RWPE1 (cell line): Measurements from ENCODE around the gene ERBB4.
"Not testable (repeated sequence)": the region's sequence is repeated elsewhere in the genome, so short reads cannot be mapped to it uniquely, and the experiment has no call there.

Experiments used
- CTCF ChIA-PET: fragments of 350-600 bp; sonication (Branson Sonifier 250); formaldehyde crosslinking; extraction: SDS; loops from one replicate; lab custom pipeline; 2021; lab: Yijun Ruan, JAX
- POLR2A ChIA-PET: fragments of 400-600 bp; formaldehyde crosslinking; extraction: SDS; loops from one replicate; lab custom pipeline; 2020; ENCODE audit warnings: antibody characterized with exemption; ENCODE audit not compliant: low non-redundant PET; lab: Yijun Ruan, JAX
- DNase-seq: peaks from one replicate; pipeline ENCODE4 v3.0.0; 2012; ENCODE audit warnings: low spot score
- H3K27ac ChIP-seq: fragments of 450-650 bp; 2 replicates; pipeline ENCODE4 v1.5.1; 2017
- TF ChIP-seq, protein P1 (sequence below): fragments of 450-650 bp; conservative IDR thresholded peaks from 2 replicates; pipeline ENCODE4 v1.5.1; 2017; ENCODE audit warnings: low read depth, mild to moderate bottlenecking

ERBB4 gene

DNA sequence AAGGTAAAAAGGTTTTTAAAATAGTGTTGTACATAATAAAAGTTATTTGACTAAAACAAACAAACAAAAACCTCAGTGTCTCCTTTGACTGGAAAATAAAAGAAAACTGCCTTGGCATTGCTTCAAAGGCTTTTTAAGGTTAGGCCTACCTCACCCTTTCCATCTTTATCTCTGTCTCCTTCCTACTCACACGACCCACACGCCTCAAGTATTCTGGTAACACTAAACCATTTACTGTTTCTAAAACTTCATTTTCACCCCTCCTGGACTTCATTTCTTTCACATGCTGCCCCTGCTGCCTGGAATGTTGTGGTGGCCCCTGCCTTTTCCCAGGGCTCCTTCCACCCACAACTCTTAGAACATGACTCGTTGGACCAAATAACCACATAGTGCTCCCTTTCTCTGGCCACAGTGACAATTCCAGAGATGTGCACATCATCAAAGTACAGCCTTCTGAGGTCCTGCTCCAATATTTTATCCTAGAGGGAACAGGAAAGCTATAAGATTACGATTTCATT, 54.0 kb downstream of the ERBB4 start:
- POLR2A ChIA-PET: no interaction called here
- CTCF ChIA-PET: no interaction called here
- H3K27ac ChIP-seq: no peak overlapping the region
- TF ChIP-seq, protein P1, sequence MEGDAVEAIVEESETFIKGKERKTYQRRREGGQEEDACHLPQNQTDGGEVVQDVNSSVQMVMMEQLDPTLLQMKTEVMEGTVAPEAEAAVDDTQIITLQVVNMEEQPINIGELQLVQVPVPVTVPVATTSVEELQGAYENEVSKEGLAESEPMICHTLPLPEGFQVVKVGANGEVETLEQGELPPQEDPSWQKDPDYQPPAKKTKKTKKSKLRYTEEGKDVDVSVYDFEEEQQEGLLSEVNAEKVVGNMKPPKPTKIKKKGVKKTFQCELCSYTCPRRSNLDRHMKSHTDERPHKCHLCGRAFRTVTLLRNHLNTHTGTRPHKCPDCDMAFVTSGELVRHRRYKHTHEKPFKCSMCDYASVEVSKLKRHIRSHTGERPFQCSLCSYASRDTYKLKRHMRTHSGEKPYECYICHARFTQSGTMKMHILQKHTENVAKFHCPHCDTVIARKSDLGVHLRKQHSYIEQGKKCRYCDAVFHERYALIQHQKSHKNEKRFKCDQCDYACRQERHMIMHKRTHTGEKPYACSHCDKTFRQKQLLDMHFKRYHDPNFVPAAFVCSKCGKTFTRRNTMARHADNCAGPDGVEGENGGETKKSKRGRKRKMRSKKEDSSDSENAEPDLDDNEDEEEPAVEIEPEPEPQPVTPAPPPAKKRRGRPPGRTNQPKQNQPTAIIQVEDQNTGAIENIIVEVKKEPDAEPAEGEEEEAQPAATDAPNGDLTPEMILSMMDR: no peak
- DNase-seq: no peak

DNA sequence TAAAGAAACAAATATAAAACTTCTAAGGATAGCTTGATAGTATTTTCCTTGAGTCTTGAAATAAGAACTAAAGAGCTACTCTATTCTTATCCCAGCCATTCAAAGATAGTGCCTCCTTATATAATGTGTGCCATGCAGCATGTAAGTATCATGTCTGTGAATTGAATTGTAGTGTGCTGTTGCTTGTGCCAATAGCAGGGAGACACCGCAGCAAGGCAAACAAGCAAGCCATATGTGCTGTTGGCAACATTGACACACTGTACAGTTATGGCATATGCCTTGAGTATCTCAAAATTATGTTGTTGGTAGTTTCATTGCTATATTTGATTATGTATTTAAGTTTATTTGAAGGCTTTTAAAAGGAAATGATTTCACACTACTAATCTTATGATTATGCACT, 58.2 kb downstream of the ERBB4 start:
- TF ChIP-seq, protein P1: no peak
- DNase-seq: no peak
- H3K27ac ChIP-seq: no peak overlapping the region
- CTCF ChIA-PET: no interaction called here
- POLR2A ChIA-PET: no interaction called here

DNA sequence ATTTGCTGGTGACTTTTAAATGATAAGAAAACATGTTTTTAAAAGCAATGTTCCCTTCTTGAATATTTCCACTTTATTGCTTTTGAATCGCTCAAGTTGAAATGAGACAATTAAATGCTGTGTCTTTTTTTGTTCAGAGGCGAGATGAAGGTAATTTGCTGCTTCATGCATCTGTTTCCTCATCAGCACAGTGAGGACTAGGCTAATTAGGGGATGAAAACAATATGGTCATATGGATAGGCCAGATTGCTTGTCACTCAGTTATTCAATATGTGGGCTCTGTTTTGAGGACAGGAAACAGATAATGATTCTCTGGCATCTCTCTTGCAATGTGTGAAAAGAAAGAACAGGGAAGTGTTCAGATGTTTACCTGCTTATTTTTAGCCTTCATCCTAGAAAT, 61.0 kb downstream of the ERBB4 start:
- TF ChIP-seq, protein P1: no peak
- CTCF ChIA-PET: interaction anchor here (0.7 kb wide), 1 partner anchor 115 kb away, joined by 3 read pairs; no protein-coding TSS in a partner anchor
- no peak overlapping the region for H3K27ac ChIP-seq
- POLR2A ChIA-PET: no interaction called here
- no peak for DNase-seq

DNA sequence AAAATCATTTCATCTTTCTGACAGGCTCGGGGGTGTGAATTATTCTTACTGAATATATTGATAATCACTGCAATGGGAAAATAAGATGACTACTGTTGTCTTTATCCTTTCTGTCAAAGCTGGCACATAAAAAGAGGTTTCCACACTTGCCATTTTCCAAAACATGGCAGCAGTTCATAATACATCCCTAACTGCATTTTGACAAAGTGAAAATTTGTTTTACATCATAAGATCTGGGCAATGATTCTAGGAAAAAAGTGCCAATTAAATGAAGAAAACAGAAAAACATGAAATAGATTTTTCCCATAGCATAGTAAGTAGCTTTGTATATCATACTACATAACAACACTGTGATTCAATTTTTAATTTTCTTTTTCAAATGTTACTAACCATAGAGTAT, 65.4 kb downstream of the ERBB4 start:
- TF ChIP-seq, protein P1: no peak
- POLR2A ChIA-PET: no interaction called here
- CTCF ChIA-PET: no interaction called here
- no peak for DNase-seq
- no peak overlapping the region for H3K27ac ChIP-seq

DNA sequence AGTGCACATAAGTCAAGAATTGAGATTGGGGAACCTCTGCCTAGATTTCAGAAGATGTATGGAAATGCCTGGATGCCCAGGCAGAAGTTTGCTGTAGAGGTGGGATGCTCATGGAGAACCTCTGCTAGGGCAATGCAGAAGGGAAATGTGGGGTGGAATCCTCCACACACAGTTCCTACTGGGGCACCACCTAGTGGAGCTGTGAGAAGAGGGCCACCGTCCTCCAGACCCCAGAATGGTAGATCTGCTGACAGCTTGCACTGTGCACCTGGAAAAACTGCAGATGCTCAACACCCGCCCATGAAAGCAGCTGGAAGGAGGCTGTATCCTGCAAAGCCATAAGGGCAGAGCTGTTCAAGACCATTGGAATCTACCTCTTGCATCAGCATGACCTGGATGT, 71.1 kb downstream of the ERBB4 start:
- DNase-seq, POLR2A ChIA-PET, H3K27ac ChIP-seq, CTCF ChIA-PET: not testable (repeated sequence)

DNA sequence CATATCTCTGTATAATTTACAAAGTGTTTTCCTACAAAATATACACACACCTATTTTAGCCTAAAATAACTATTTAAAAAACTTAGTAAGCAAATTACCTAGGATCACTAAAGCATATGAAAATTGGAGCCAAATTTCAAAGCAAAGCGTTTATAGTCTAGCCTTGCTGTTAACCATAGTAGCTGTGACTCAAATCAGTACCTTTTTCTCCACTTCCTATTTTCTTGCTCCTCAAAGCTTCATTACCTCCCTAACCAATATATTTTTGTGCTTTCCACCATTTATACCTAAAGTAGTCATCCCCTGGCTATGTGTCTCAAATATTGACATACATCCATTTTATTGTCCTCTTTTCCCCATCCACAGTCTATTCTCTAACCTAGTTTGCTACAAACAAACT, 73.1 kb downstream of the ERBB4 start:
- DNase-seq: no peak
- CTCF ChIA-PET: interaction anchor here (0.6 kb wide), 1 partner anchor 11 kb away, joined by 3 read pairs; no protein-coding TSS in a partner anchor
- no peak overlapping the region for H3K27ac ChIP-seq
- TF ChIP-seq, protein P1: no peak
- POLR2A ChIA-PET: no interaction called here

DNA sequence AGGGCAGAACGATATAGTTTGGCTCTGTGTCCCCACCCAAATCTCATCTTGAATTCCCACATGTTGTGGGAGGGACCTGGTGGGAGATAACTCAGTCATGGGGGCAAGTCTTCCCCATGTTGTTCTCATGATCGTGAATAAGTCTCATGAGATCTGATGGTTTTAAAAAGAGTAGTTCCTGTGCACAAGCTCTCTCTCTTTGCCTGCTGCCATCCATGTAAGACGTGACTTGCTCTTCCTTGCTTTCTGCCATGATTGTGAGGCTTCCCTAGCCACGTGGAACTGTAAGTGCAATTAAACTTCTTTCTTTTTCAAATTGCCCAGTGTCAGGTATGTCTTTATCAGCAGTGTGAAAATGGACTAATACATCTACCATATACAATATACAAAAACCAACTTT, 76.9 kb downstream of the ERBB4 start:
- POLR2A ChIA-PET, H3K27ac ChIP-seq, DNase-seq, CTCF ChIA-PET: not testable (repeated sequence)

DNA sequence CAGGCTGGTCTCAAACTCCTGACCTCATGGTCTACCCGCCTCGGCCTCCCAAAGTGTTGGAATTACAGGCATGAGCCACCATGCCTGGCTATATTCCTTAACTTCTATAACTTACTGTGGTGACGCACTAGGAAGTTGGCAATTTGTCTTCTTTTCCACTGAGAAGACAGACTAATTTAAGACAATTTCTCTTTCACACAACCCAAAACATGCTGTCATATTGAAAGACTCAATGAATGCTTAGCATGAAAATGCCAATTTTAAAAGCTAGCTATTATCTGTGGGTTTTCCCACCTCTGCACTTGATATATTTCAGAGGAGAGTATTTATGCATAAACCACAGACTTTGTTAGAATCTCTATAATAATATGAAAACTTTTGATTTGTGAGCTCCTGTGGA, 84.5 kb downstream of the ERBB4 start:
- ChIA-PET CTCF (no interaction called here), POLR2A (no interaction called here)
- no peak for DNase-seq
- H3K27ac ChIP-seq: no peak overlapping the region
- TF ChIP-seq, protein P1: no peak
